DND-41 (cell line): ENCODE results near the gene AR.

ENCODE experiments used
- ATAC-seq: fragments of 200-7000 bp; cut with Tn5 transposase; 3 replicates; pipeline ENCODE4 v1.9.1; 2021; ENCODE audit warnings: low read depth; ENCODE audit not compliant: insufficient read depth
- DNase-seq: peaks from one replicate; pipeline ENCODE4 v3.0.0-alpha.2; 2020
- H2AFZ ChIP-seq: 2 replicates; pipeline ENCODE4 v1.6.0; 2012; ENCODE audit warnings: low read depth, low read length
- H3K27ac ChIP-seq: 2 replicates; pipeline ENCODE4 v1.5.1; 2012; ENCODE audit warnings: low read length, inconsistent platforms
- H3K27me3 ChIP-seq: fragments of 200-600 bp; sonication (generic); 2 replicates; pipeline ENCODE4 v1.6.0; 2012; ENCODE audit warnings: low read length, mild to moderate bottlenecking, inconsistent platforms; ENCODE audit not compliant: insufficient read depth, poor library complexity
- H3K36me3 ChIP-seq: 2 replicates; pipeline ENCODE4 v1.5.1; 2012; ENCODE audit warnings: low read length, inconsistent platforms; ENCODE audit not compliant: insufficient read depth
- H3K4me1 ChIP-seq: 2 replicates; pipeline ENCODE4 v1.5.1; 2012; ENCODE audit warnings: mild to moderate bottlenecking, low read length; ENCODE audit not compliant: insufficient read depth
- H3K4me2 ChIP-seq: 2 replicates; pipeline ENCODE4 v1.6.0; 2012; ENCODE audit warnings: mild to moderate bottlenecking, moderate library complexity, low read length, inconsistent platforms; ENCODE audit not compliant: insufficient read depth
- H3K4me3 ChIP-seq, 2 experiments: fragments of 200-600 bp in 1 of 2; shearing (Covaris generic) in 1 of 2; 2 replicates each; pipeline ENCODE4 v1.5.1; 2012 to 2016; ENCODE audit warnings: inconsistent platforms in 2 of 2, low read length in 2 of 2, mild to moderate bottlenecking in 2 of 2, low read depth in 1 of 2, moderate library complexity in 1 of 2
- H3K79me2 ChIP-seq: 2 replicates; pipeline ENCODE4 v1.6.0; 2012; ENCODE audit warnings: low read length, inconsistent platforms; ENCODE audit not compliant: insufficient read depth
- H3K9ac ChIP-seq: 2 replicates; pipeline ENCODE4 v1.6.0; 2012; ENCODE audit warnings: low read depth, mild to moderate bottlenecking, inconsistent platforms, low read length, moderate library complexity
- H3K9me3 ChIP-seq: 2 replicates; pipeline ENCODE4 v1.5.1; 2012; ENCODE audit warnings: low read length, moderate library complexity, mild to moderate bottlenecking, inconsistent platforms; ENCODE audit not compliant: insufficient read depth, severe bottlenecking
- H4K20me1 ChIP-seq: 2 replicates; pipeline ENCODE4 v1.6.0; 2012; ENCODE audit warnings: low read length; ENCODE audit not compliant: insufficient read depth
- CTCF ChIP-seq: IDR thresholded peaks from 2 replicates; pipeline ENCODE4 v1.5.1; 2012; ENCODE audit warnings: borderline replicate concordance, low read length, moderate library complexity, mild to moderate bottlenecking; ENCODE audit not compliant: poor library complexity, severe bottlenecking; ENCODE audit errors: extremely low read depth
- EZH2 ChIP-seq: IDR thresholded peaks from 3 replicates; pipeline ENCODE4 v1.6.1; 2012; ENCODE audit warnings: borderline replicate concordance, low read depth, mild to moderate bottlenecking, moderate library complexity, low read length, inconsistent platforms; ENCODE audit not compliant: severe bottlenecking

Gene AR

GRCh38 chrX:67759018-67759417 lies 215.2 kb downstream of the AR start:
- DNase-seq (no peak), ATAC-seq (no peak)
- H3K9me3 ChIP-seq: no peaks in the 10 kb centered on the region
- no peaks in the 10 kb centered on the region for H3K36me3 ChIP-seq
- H3K79me2 ChIP-seq: no peaks in the 10 kb centered on the region
- H3K4me1 ChIP-seq: no peaks in the 10 kb centered on the region
- H4K20me1 ChIP-seq: no peaks in the 10 kb centered on the region
- TF ChIP-seq CTCF (no peak), EZH2 (no peak)
- H3K4me2 ChIP-seq: no peak overlapping the region
- H3K9ac ChIP-seq: no peak overlapping the region
- H3K4me3 ChIP-seq: no peak overlapping the region
- no peak overlapping the region for H2AFZ ChIP-seq
- H3K27ac ChIP-seq: no peak overlapping the region
- H3K27me3 ChIP-seq: no peaks in the 10 kb centered on the region

GRCh38 chrX:67777148-67777547 lies 233.3 kb downstream of the AR start:
- Histone ChIP-seq H3K27me3 (no peaks in the 10 kb centered on the region), H3K4me3 (no peak overlapping the region), H3K4me1 (0 out of 2 replicates have a peak, but pooled peaks cover 3% of the 10 kb centered on the region), H4K20me1 (no peaks in the 10 kb centered on the region), H3K4me2 (no peak overlapping the region), H3K79me2 (no peaks in the 10 kb centered on the region), H2AFZ (no peak overlapping the region), H3K27ac (no peak overlapping the region), H3K36me3 (no peaks in the 10 kb centered on the region), H3K9me3 (no peaks in the 10 kb centered on the region), H3K9ac (no peak overlapping the region)
- DNase-seq: no peak
- no peak for ATAC-seq
- TF ChIP-seq EZH2: no peak
- TF ChIP-seq CTCF: no peak

- Histone ChIP-seq H3K4me1 (0 out of 2 replicates have a peak, but pooled peaks cover 3% of the 10 kb centered on the region), H2AFZ (no peak overlapping the region), H3K36me3 (no peaks in the 10 kb centered on the region), H3K4me2 (no peak overlapping the region), H4K20me1 (no peaks in the 10 kb centered on the region), H3K27ac (no peak overlapping the region), H3K79me2 (no peaks in the 10 kb centered on the region), H3K9ac (no peak overlapping the region), H3K4me3 (no peak overlapping the region), H3K27me3 (no peaks in the 10 kb centered on the region), H3K9me3 (no peaks in the 10 kb centered on the region)
- TF ChIP-seq EZH2 (no peak), CTCF (no peak)
- DNase-seq (no peak), ATAC-seq (no peak)
Measured at GRCh38 chrX:67779099-67779498, 235.3 kb downstream of the AR start.
